Inflammatory macrophage treated with lipopolysaccharide for 1 hour (primary cell): ENCODE measurements around the gene HHEX.

Experiments
- DNase-seq, 2 donors: peaks; one replicate each; pipeline ENCODE4 v3.0.0-alpha.2; 2020 to 2022

The HHEX gene

DNA sequence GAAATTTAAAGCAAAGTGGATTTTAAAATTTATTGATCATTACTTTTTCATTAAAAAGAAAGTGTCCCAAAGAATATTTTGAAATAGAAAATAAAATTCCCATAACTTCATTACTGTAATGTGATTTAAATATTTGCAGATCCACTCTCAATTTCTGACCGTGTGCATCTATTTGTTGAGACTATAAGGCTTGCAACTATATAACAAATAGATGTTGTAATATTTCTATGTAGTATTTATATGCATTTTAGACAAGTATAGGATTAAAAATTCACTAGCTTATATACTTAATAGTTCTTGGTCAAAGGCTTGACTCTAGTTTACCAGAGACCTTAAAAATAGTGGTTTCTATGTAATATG lies 3.8 kb downstream of the HHEX start:
- DNase-seq: no peak

DNA sequence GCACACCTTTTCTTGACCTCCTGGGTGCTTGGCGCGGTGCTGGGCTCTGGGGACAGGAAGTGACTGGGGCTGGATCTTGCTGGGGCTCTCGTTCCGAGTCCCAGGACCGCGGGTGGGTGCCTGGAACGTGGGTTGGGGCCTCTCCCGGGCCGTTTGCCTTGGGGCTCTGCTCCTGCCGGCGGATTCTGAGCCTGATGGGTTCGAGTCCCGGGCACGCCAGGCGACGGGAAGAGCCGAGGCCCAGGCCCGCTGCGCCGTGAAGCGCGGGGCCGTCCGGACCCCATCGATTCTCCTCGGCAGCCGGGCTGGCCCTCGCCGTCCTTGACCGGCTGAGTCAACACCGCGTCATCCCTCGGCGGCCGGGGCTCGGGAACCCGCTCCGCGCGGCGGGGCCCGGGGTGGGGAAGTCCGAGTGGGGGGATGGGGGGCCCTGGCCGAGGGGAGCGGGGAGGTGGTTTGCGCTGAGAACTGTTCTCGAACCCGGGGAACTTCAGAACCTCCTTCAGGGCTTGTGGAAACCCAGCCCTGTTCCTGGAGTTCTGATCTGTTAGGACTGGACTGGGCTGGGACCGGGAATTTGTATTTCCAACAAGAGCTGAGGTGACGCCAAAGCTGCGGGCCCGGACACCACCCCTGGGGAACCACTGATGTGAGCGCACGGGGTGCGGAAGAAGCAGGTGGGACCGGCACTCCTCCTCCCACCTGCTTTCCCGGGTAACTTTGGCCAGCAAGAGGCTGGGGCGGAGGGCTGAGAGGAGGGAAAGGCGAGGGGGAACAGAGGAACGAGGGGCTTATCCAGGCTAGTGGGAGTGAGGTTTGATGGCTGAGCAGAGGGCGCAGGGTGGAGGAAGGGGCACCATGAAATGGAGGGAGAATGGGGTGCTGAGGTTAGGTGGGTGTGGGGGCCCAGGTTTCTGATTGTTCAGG lies 6.2 kb downstream of the HHEX start:
- DNase-seq: no peak

DNA sequence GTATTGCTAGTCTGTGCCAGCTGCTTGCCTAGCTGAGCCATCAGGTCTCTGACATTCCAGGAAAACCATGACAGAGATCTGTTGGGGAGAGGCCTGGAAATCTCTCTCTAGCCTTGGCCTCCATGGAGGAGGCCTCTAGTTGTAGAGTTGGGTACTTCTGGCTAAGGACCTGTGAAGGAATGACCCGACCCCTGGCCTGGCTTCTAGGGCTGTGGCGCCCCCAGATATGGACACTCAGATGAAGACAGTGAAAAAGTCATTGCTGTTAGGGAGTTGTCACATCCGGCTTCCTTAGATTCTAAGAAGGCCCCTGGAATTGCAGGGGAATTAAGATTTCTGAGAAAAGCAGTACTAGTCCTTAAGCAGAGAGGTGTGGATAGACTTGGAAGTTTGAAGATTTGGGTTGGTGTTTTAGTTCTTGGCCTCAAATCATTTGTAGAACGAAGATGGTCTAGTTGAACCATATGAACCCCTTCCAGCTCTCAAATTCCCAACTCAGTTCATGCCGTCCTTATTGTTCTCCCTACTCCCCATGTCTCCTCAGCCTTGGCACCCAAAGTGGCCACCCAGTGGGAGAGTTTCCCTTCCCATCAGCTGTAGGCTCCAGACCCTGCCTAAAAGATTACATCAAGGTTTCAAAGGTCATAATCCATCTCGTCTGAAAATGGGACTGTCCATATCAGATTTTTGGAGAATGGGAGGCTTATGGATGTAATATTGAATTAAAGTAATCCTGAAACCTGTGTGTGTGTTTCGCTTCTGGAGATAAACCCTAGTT lies 7.0 kb downstream of the HHEX start:
- DNase-seq: no peak

DNA sequence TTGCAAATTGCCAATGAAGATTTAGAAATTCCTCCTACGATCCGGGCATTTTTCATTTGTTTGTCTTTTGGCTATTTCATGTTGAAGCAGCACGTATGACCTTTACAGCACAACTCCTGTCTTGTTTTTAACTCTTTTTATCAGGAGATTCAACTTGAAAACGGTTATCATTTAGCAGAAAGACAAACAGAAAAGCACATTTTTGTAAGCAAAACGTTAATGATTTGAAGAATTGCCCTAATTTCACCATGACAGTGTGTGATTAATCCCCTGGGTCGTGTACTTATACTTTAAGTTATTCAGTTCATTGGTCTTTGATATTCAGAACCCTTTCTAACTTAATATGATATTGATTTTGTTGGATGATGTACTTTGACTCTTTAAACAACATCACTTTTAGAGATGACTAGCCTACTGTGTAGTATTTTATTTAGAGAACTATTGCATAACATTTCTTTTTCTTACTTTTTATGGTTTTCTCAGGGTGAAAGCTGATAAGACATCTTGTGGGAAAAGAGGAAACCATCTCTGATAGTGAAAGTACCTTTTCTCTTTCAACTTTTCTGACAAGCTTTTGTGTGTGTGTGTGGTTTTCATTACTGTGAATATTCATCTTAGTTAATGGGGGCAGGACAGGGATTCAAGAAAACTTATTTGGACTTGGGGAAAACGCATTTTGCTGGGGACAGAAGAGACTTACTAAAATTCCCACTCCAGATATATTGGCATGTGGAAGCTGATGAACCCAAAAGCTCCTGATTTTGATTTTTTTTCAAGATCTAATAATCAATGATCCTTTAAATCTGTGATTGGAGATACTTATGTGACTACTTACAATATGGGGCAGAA lies 8.1 kb downstream of the HHEX start:
- DNase-seq: no peak

DNA sequence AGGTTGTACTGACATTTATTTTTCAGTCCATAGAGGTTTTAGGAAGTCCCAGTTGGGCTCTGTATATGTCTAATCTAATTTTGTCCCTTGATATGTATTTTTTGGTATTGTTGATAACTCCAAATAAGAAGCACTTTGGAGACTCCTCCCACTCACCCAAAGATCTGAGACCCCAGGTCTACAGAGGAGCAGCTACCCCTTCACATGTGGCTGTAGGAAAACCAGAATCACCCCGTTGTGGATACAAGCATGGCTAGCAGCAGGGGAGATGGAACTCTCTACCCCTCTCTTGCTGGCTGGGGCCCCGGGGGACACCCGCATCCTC lies 9.4 kb downstream of the HHEX start:
- no peak for DNase-seq

DNA sequence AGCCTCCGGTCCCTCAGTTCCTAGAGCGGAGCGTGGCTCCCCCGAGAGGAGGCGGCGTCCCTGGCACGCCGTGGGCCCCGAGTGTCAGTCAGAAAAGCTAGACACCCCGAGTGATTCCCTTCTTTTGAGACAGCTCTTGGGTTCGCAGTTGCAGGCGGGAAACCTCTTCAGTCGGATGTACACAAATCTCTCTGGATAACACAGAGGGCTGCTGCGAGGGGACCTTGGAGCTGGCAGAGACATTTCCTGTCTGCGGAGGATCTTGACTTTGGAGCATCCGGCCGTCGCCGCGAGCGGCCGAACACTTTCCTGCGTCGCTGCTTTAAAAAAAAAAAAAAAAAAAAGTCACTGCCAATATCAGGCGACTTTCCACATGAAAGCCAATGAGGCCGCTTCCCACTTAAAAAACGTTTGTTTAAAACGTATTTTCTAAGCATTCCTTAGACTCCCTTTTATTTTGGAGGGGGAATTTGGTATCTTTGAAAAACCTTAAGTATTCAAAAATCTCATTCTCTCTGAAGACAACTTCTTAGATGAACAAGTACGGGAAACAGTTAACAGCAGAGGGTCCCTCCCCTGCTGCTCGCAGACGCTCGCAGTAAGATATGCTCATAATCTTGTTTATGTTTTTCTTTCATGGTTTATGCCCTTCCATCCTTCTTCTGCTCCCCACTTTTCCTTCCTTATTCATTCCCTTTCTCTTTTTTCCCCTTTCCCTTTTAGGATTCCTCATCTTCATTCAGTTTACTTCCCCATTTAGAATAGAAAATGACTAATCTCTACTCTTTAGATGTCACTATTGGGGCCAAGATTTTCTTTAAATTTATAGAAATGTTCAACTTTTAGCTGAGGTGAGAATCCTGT lies 10.0 kb downstream of the HHEX start:
- DNase-seq: no peak

DNA sequence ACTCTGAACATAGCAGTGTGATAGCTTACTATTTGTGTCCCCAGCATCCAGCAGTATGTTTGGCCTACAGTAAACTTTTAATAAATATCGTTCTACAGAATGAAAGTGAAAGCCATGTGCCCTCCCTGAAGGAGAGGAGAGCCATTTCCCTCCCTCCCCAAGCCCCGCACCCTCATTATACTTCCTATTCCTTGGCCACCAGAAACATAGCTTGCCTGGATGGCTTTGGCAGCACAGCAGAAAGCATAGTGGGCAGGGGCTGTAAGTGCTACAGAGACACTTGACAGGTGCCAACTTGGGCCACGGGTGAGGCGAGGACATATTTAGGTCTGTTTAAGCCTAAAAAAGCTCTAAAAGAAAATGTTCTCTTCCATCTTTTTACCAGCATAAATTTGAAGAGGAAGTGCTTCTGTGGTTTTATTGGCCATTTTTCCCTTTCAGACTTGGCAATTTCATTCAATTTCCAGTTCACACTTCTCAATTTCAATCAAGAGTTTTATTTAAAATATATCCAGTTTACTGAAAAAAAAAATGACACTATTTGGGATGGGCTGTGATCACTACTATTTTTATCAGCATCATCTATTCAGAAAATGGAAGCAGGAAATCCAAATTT lies 12.7 kb downstream of the HHEX start:
- no peak for DNase-seq

- peak; percentile 28 to 31 for DNase-seq
Measured at GRCh38 chr10:92712016-92712889, 22.5 kb downstream of the HHEX start.

DNA sequence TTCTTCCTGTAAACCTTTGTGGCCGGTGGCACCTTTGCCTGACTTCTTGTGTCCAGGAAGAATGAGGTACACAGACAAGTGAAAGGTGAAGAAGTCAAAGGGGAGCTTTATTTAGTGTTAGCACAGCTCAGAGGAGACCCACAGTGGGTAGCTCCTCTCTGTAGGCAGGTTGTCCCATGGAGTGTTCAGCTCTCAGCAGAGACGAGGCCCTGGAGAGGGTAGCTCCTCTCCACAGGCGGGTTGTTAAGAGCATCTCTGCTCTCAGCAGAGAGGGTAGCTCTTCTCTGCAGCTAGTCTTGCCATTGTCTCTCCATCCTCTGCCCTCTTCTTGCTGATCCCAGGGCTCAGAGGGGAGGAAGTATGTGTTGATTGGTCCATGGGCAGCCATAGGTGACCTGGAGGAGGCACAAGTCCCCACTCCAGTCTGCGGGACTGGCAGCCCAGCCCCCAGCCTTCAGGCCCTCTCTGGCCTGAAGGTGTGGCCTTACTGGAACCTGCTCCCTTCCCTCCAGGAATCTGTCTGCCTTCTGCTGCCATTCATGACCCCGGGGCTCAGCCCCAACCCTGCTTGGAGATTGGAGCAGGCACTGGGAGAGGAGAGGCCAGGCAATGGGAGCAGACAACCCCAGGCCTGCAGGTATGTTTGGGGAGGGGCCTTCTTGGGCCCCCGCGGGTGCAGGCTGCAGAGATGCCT lies 24.5 kb downstream of the HHEX start:
- no peak for DNase-seq

DNA sequence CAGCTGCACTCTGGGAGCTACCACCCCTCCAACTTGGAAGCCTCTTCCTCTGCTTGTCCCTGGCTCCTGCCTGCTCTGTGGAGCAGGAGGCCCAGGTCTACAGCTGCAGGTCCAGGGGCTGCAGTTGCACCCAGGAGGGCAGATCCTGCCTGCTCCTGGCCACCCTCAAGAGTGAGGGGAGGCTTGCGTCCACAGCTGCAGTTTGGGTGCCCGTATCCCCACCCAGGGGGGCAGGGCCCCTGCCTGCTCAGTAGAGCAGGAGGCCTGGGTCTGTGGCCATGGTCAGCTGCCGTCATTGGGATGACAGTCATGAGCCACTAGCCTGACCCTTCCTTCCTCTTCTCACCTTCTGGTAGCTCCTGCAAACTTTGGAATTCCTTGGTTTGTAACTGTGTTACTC lies 25.1 kb downstream of the HHEX start:
- DNase-seq: no peak

DNA sequence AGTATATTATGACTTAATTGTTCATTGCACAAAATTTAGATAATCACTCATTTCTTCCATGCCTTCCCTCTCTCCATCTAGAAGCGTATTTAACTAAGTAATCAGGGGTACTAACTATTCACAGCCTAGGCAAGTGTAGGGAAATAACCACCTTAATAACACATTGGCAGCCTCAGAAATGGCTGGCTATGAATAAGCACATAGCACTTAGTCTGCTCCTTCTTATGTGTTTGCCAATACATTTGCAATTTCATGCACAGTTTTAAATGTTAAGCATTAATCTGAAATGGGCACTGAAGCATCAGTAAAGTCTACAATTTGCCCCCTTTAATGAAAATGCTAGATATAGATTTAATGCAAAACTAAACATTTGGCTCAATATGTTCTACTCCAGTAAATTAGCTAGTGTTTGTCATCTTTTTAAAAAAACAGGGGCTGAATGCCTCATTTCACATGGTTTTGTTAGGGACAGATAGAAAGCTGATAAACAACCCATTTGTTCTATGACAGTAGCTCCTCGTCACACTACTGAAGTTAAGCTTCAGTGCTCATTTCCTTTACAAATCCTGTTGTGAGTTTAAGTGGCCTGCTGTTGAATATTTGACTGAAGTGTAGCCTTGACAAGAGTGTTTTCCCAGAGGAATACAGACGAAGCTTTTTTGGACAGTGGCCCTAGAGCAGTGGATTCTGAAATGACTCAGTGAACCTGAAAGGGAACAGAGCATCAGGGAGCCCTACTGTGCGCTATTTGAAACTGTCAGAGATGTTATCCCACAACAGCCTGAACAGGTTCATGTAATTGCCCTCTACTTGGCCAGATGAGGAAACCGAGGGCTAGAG lies 30.5 kb downstream of the HHEX start:
- no peak for DNase-seq

- no peak for DNase-seq
Measured at GRCh38 chr10:92720831-92721165, 31.0 kb downstream of the HHEX start.

DNA sequence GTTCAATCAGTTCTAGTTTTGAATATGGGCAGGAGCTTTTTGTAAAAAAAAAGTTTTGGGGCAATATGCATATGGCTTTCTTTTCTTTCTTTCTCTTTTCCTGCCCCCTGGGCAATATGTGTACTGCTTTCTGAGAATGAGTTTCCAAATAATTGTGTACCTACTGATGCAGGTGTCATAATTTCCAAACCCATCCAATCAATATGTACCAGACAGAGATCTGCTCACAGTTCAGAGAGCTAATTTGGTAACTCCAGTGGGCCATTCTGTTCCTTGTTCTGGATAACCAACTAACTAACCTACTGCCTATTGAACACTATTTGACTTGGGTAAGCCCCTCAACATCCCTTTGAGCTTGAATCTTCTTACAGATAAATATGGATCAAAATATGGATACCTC lies 32.6 kb downstream of the HHEX start:
- DNase-seq: no peak

DNA sequence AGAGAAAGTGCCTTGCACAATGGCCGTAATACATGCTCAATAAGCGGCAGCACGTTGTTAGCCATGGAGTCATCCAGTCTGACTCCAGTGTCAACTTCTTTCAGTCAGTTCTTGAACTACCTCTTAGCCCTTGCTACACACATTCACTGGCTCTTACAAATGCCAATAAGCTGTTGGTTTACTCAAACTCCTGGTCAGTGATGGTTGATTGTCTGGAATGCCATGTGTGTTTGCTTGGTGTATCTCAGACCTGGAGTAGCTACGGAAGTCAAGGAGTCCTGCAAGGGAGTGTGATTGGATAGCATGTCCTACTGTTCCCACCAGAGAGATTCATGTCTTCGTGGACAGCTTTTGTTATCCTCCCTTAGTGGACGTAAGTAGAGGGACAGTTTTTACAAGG lies 37.4 kb downstream of the HHEX start:
- no peak for DNase-seq

- DNase-seq: no peak
Measured at GRCh38 chr10:92727550-92727949, 37.8 kb downstream of the HHEX start.

DNA sequence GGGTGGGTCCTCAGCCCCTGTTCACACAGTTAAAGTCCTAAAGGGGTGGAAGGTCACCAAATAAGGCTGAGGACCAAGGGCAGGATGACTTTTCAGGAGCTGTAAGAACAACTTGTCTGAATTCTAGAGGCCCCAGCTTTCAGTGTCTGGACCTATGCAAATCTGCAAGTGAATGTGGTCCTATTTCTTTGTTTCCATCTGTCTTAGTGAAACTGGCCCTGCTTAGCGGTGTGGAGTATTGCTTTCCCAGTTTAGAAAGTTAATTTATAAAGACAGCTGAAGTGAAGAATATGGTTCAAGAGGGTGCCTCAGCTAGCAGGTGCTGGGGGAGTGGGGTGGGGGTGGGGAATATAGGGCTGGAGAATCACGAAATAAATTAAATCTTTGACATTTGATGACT lies 40.1 kb downstream of the HHEX start:
- no peak for DNase-seq

GRCh38 chr10:92732958-92733357 lies 43.2 kb downstream of the HHEX start:
- no peak for DNase-seq

DNA sequence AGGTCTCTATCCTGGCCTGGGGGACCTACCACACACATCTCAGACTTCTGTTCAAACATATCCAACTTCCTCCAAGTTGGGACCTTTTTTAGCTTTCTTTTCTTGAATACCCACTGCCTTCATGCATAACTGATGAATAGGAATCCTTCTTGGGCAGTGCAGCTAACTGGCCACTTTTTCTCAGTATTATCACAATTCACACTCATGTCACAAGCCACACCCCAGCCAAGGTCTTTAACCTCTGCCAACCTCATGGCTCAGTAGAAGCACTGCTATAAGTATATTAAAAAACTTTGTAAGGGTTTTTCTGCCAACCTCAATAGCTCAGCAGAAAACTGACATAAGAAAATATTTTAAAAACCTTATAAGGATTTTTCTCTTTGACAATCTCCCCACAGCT lies 44.5 kb downstream of the HHEX start:
- no peak for DNase-seq

- no peak for DNase-seq
Measured at GRCh38 chr10:92735938-92736337, 46.2 kb downstream of the HHEX start.

DNA sequence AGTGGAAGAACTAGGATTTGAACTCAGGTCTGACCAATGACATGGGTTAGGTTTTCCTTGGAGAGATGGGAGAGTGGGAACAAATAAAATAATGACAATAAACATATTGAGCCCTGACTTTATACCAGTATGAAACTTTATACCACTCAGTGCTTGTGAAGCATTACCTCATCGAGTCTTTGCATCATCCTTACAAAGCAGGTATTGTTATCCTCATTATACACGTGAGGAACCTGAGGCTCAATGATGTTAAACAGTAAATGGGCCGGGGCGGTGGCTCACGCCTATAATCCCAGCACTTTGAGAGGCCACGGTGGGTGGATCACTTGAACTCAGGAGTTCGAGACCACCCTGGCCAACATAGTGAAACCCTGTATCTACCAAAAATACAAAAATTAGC lies 47.7 kb downstream of the HHEX start:
- no peak for DNase-seq
